H9 (cell line): ENCODE data around the gene ASGR2. TPM values are rescaled to one million over a fixed set of nuclear protein-coding genes. Genes with fewer than 3 reads are reported as not detected.

Experiments
- DNase-seq: peaks from one replicate; pipeline ENCODE4 v3.0.0-alpha.2; 2017
- H2AFZ ChIP-seq: one replicate; pipeline ENCODE4 v1.6.1; 2013; ENCODE audit warnings: mild to moderate bottlenecking, low read length, control low read depth, moderate library complexity
- H2AK5ac ChIP-seq: 2 replicates; pipeline ENCODE4 v1.6.1; 2013; ENCODE audit warnings: low read length, control low read depth, mixed read lengths; ENCODE audit not compliant: insufficient read length
- H2BK120ac ChIP-seq: one replicate; pipeline ENCODE4 v1.6.1; 2013; ENCODE audit warnings: low read depth, mild to moderate bottlenecking, low read length, control low read depth, inconsistent platforms; ENCODE audit not compliant: poor library complexity, severe bottlenecking
- H2BK12ac ChIP-seq: 2 replicates; pipeline ENCODE4 v1.6.1; 2013; ENCODE audit warnings: low read length, control low read depth, mixed read lengths, low read depth; ENCODE audit not compliant: insufficient read length
- H2BK15ac ChIP-seq: 2 replicates; pipeline ENCODE4 v1.6.1; 2013; ENCODE audit warnings: low read depth, low read length, control low read depth
- H2BK20ac ChIP-seq: one replicate; pipeline ENCODE4 v1.6.1; 2013; ENCODE audit warnings: low read depth, mild to moderate bottlenecking, low read length, control low read depth, inconsistent platforms; ENCODE audit not compliant: poor library complexity, severe bottlenecking
- H2BK5ac ChIP-seq: 2 replicates; pipeline ENCODE4 v1.6.1; 2013; ENCODE audit warnings: low read length, control low read depth, mixed read lengths; ENCODE audit not compliant: insufficient read length
- H3K14ac ChIP-seq: 2 replicates; pipeline ENCODE4 v1.6.1; 2013; ENCODE audit warnings: low read length, control low read depth; ENCODE audit not compliant: insufficient read depth
- H3K18ac ChIP-seq: 2 replicates; pipeline ENCODE4 v1.6.1; 2013; ENCODE audit warnings: low read depth, mild to moderate bottlenecking, mixed read lengths, low read length, control low read depth; ENCODE audit not compliant: insufficient read length
- H3K23ac ChIP-seq: 2 replicates; pipeline ENCODE4 v1.6.1; 2013; ENCODE audit warnings: low read length, control low read depth, mixed read lengths, low read depth; ENCODE audit not compliant: insufficient read length
- H3K23me2 ChIP-seq: 2 replicates; pipeline ENCODE4 v1.6.1; 2013; ENCODE audit warnings: low read depth, mild to moderate bottlenecking, mixed read lengths, low read length, control low read depth; ENCODE audit not compliant: insufficient read length, poor library complexity, severe bottlenecking
- H3K27ac ChIP-seq: 2 replicates; pipeline ENCODE4 v1.5.1; 2013; ENCODE audit warnings: low read length, control low read depth, mixed read lengths, low read depth; ENCODE audit not compliant: insufficient read length
- H3K27me3 ChIP-seq: 2 replicates; pipeline ENCODE4 v1.6.1; 2013; ENCODE audit warnings: low read length, control low read depth, inconsistent platforms; ENCODE audit not compliant: insufficient read depth
- H3K4ac ChIP-seq: 2 replicates; pipeline ENCODE4 v1.6.1; 2013; ENCODE audit warnings: low read depth, mild to moderate bottlenecking, control low read depth, inconsistent platforms, low read length, moderate library complexity
- H3K4me1 ChIP-seq: 2 replicates; pipeline ENCODE4 v1.6.1; 2013; ENCODE audit warnings: low read length, control low read depth, inconsistent platforms; ENCODE audit not compliant: insufficient read depth
- H3K4me2 ChIP-seq: 2 replicates; pipeline ENCODE4 v1.6.1; 2013; ENCODE audit warnings: low read length, control low read depth, mixed read lengths; ENCODE audit not compliant: insufficient read length, insufficient read depth
- H3K56ac ChIP-seq: 2 replicates; pipeline ENCODE4 v1.6.1; 2013; ENCODE audit warnings: low read depth, mild to moderate bottlenecking, mixed read lengths, low read length, control low read depth; ENCODE audit not compliant: insufficient read length
- H3K79me1 ChIP-seq: 2 replicates; pipeline ENCODE4 v1.6.1; 2013; ENCODE audit warnings: low read depth, mild to moderate bottlenecking, moderate library complexity, low read length, control low read depth, inconsistent platforms; ENCODE audit not compliant: insufficient read depth, poor library complexity, severe bottlenecking
- H3K79me2 ChIP-seq: 2 replicates; pipeline ENCODE4 v1.6.1; 2013; ENCODE audit warnings: low read length, control low read depth, inconsistent platforms; ENCODE audit not compliant: insufficient read depth
- H3K9ac ChIP-seq: 2 replicates; pipeline ENCODE4 v1.6.1; 2013; ENCODE audit warnings: low read length, control low read depth, mixed read lengths; ENCODE audit not compliant: insufficient read length; ENCODE audit errors: extremely low read depth
- H3K9me3 ChIP-seq: one replicate; pipeline ENCODE4 v1.6.1; 2013; ENCODE audit warnings: low read depth, low read length, inconsistent platforms; ENCODE audit not compliant: control insufficient read depth
- H3T11ph ChIP-seq: one replicate; pipeline ENCODE4 v1.6.1; 2013; ENCODE audit warnings: mild to moderate bottlenecking, low read length, control low read depth, inconsistent platforms
- H4K20me1 ChIP-seq: one replicate; pipeline ENCODE4 v1.6.1; 2013; ENCODE audit not compliant: control insufficient read depth, insufficient read length, insufficient read depth
- H4K5ac ChIP-seq: 2 replicates; pipeline ENCODE4 v1.6.1; 2013; ENCODE audit warnings: low read depth, mild to moderate bottlenecking, mixed read lengths, low read length, control low read depth; ENCODE audit not compliant: insufficient read length
- H4K8ac ChIP-seq: replicated peaks from 2 replicates; pipeline ENCODE4 v1.6.1; 2013; ENCODE audit warnings: low read length, control low read depth, mixed read lengths, low read depth; ENCODE audit not compliant: insufficient read length
- H4K91ac ChIP-seq: 2 replicates; pipeline ENCODE4 v1.6.1; 2013; ENCODE audit warnings: low read depth, mild to moderate bottlenecking, moderate library complexity, mixed read lengths, low read length, control low read depth; ENCODE audit not compliant: insufficient read length
- H3K27ac Mint-ChIP-seq, 3 experiments: 2 replicates in 2 of 3; 3 replicates in 1 of 3; pipeline ENCODE4 v1.8.0; 2020 to 2021; ENCODE audit warnings: mixed read lengths in 3 of 3, mild to moderate bottlenecking in 1 of 3, moderate library complexity in 1 of 3
- H3K27me3 Mint-ChIP-seq: 2 replicates; pipeline ENCODE4 v1.8.0; 2021; ENCODE audit warnings: low read depth, mild to moderate bottlenecking, moderate library complexity, mixed read lengths
- H3K36me3 Mint-ChIP-seq, 3 experiments: 2 replicates in 2 of 3; 3 replicates in 1 of 3; pipeline ENCODE4 v1.8.0; 2020 to 2021; ENCODE audit warnings: low read depth in 3 of 3, mixed read lengths in 3 of 3; ENCODE audit not compliant: insufficient read depth in 1 of 3
- H3K4me1 Mint-ChIP-seq, 2 experiments: 2 replicates each; pipeline ENCODE4 v1.8.0; 2020; ENCODE audit warnings: mixed read lengths in 2 of 2
- H3K4me3 Mint-ChIP-seq, 2 experiments: 2 replicates in 1 of 2; 3 replicates in 1 of 2; pipeline ENCODE4 v1.8.0; 2020 to 2021; ENCODE audit warnings: mild to moderate bottlenecking in 2 of 2, mixed read lengths in 2 of 2, moderate library complexity in 1 of 2
- H3K9me3 Mint-ChIP-seq, 2 experiments: 2 replicates in 1 of 2; 3 replicates in 1 of 2; pipeline ENCODE4 v1.8.0; 2020; ENCODE audit warnings: mild to moderate bottlenecking in 2 of 2, mixed read lengths in 2 of 2, moderate library complexity in 1 of 2
- CTCF ChIP-seq: fragments of 200-600 bp; sonication (generic); conservative IDR thresholded peaks from 3 replicates; pipeline ENCODE4 v1.8.0; 2021; ENCODE audit warnings: antibody characterized with exemption, mild to moderate bottlenecking
- WGBS: extraction: QIAGEN DNeasy Blood & Tissue Kit; methylation state at CpG from one replicate; pipeline ENCODE4 v1.1.7; 2013; ENCODE audit warnings: missing lambda C conversion rate, low lambda C conversion rate, mixed read lengths; ENCODE audit not compliant: insufficient read length; ENCODE audit errors: extremely low coverage; 5-methylcytosine and 5-hydroxymethylcytosine counted together
- total RNA-seq: library from RNA; stranded (reverse); gene quantifications from 2 replicates; pipeline ENCODE4 v1.2.1, GENCODE V29; 2021

ASGR2 gene
- total RNA-seq, 1 experiment from 2014 or later = not detected

DNA sequence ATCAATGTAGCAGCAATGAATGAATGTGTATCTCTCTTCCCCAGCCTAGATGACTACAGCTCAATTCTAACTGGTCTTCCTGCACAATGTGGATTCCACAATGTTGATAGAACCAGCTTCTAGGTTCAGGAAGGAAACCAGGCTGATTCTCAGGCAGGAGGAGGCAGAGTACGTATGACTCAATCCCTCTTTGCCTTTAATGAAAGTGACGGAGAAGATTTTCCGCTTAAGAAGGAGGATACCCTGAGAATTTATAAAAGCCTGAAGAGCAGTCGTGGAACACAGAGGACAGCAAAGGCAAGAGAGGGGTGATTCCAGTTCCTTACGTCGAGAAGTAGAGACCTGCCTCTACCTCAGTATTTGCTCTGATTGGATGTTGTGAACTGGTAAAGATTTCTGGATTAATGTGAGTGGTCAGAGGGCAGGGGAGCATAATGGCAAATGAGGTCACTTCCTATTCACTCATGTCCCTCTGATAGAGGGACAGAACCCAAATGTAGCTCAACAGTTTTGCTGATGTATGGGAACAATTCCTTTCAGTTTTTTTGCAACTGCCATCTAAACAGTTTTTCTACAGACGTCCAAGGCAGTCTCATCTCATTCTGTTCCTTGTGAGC is 55.7 kb downstream of the ASGR2 start:
- Histone ChIP-seq H2BK5ac (no peak overlapping the region), H2BK12ac (no peak overlapping the region), H2AK5ac (no peak overlapping the region), H3K9me3 (no peaks in the 10 kb centered on the region), H4K8ac (no peak overlapping the region), H4K20me1 (no peaks in the 10 kb centered on the region), H3K23me2 (no peaks in the 10 kb centered on the region), H3K4me2 (no peak overlapping the region), H3K18ac (no peak overlapping the region), H2BK15ac (no peak overlapping the region), H3K23ac (no peak overlapping the region), H3T11ph (no peak overlapping the region), H3K4me1 (no peaks in the 10 kb centered on the region), H4K91ac (no peak overlapping the region), H3K27me3 (no peaks in the 10 kb centered on the region), H3K79me1 (no peaks in the 10 kb centered on the region), H2AFZ (no peak overlapping the region), H3K56ac (no peak overlapping the region), H3K9ac (no peak overlapping the region), H2BK120ac (no peak overlapping the region), H2BK20ac (no peak overlapping the region), H3K27ac (no peak overlapping the region), H3K4ac (no peak overlapping the region), H3K79me2 (no peaks in the 10 kb centered on the region), H3K14ac (no peak overlapping the region), H4K5ac (no peak overlapping the region)
- no peaks in the 10 kb centered on the region for H3K36me3 Mint-ChIP-seq
- H3K27ac Mint-ChIP-seq = no peak overlapping the region
- DNase-seq = no peak
- H3K4me1 Mint-ChIP-seq = peaks cover 3 to 4% of the 10 kb centered on the region in 2 experiments; a peak in 3 of 4 replicates
- no peaks in the 10 kb centered on the region; a peak in 1 of 5 replicates for H3K9me3 Mint-ChIP-seq
- no CpG with 5 or more reads among the region's 7 CpGs for WGBS
- H3K4me3 Mint-ChIP-seq = no peak overlapping the region
- H3K27me3 Mint-ChIP-seq = peaks cover 16% of the 10 kb centered on the region
- TF ChIP-seq CTCF = no peak
